HT1080 (cell line): ENCODE results near the gene FARS2. TPM values are rescaled to one million over a fixed set of nuclear protein-coding genes. Genes with fewer than 3 reads are reported as not detected.
"Not testable (repeated sequence)": the region's sequence is repeated elsewhere in the genome, so short reads cannot be mapped to it uniquely, and the experiment has no call there.

ENCODE experiments used
- DNase-seq: peaks from one replicate; pipeline ENCODE4 v3.0.0-alpha.2; 2015; ENCODE audit warnings: low read depth
- total RNA-seq: library from RNA; depleted of rRNA; stranded (reverse); fragments of >200 nt; shearing (Covaris generic); gene quantifications from 2 replicates; pipeline ENCODE4 v1.2.3, GENCODE V29; 2014

FARS2 gene
- total RNA-seq, 1 experiment from 2014 or later = 19.2 TPM

GRCh38 chr6:5529733-5530132 lies 268.4 kb downstream of the FARS2 start:
- DNase-seq = peak; percentile 14

GRCh38 chr6:5531161-5531560 lies 269.8 kb downstream of the FARS2 start:
- DNase-seq = no peak

DNA sequence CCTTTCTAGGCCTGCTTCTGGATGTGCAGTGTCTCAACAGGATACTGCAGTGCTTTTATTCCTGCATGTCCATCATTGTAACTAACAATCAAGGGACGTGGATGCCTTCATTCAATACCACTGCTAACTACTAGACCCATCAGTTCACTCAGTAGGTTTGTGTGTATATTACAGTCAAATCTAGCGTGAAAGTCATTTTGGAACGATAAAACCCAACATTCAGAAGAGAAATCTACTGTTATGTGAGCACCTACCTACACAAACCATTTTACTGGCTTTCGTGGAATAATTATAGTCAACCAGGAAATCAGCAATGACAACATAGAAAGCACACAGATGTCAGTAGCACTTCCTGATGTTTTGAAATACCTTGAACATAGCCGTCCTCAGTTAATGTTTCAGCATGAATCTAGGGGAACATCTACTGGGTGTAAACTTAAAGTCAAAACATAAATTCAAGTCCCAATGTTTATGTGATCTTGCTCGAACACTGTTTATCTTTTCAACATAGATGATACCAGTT lies 270.6 kb downstream of the FARS2 start:
- no peak for DNase-seq

DNA sequence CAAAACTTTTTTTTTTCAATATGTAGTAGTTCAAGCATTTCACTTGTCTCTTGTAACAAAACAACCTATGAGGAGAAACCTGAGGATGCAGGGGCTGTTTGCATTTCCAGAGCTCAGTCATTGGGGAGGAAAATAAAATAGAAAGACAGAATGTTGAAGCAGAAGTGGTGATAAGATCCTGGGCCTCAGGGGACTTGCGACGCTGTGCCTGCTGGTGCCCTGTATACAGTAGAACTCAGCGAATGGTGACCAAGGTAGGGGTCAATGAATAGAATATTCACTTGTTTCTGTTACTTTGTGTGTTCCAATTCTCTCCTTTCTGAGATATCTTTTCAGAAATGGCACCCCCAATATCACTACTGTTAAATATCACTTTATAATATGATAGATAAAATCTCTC lies 271.6 kb downstream of the FARS2 start:
- DNase-seq = no peak

DNA sequence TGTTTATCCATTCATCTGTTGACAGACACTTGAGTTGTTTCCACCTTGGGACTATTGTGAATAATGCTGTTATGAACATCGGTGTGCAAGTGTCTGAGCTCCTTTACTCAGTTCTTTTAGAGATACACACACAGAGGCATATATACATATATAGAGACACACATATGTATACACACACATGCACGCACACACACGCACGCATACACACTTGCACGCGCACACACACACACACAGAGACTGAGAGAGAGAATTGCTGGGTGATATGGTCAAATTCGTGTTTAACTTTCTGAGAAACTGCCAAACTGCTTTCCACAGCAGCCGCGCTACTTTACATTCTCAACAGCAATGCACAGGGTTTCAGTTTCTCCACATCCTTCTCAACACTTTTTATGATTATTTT lies 273.3 kb downstream of the FARS2 start:
- DNase-seq = no peak

- DNase-seq = no peak
These were observed 275.3 kb downstream of the FARS2 start for GRCh38 chr6:5536644-5537043.

GRCh38 chr6:5537132-5537531 lies 275.8 kb downstream of the FARS2 start:
- DNase-seq = no peak

- no peak for DNase-seq
These were observed 276.7 kb downstream of the FARS2 start for GRCh38 chr6:5537967-5538366.

DNA sequence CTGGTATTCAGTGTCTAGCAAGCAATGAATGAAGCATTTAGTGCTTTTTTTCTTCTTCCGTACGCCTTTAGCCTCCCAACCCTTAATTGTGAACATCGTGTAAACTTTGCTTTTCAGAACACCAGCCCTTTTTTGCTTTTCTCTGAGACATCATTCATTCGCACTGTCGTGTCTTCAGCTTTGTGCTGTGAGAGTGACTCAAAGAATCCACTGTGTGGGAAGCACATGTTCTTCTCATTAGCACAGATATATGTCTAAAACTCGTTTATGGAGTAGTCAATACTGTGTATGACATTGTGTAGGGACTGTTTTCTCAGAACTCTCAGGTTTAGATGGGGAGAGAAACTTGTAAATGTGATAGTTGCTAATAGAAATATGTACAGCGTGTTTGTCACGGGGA lies 279.1 kb downstream of the FARS2 start:
- DNase-seq = no peak

GRCh38 chr6:5541025-5541424 lies 279.7 kb downstream of the FARS2 start:
- DNase-seq = no peak

- peak; percentile 96 for DNase-seq
These were observed 280.6 kb downstream of the FARS2 start for GRCh38 chr6:5541751-5542432.

DNA sequence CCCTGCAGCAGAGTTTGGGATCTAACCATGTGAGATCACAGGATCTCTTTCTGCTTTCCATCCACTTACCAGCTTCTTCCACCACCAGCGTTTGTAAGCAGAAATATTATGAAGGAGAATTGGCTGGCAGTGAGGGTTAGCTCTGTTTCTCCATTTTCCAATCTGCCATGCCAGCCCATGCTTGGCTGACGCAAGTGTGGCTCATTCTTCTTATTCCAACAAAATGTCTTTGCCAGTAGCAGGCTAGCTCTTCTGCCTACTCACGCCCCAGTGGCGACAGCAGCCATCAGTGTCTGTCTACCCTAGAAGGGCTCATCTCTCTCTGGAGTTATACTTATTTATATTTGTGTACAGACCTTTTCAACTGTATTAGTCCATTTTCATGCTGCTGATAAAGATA lies 286.2 kb downstream of the FARS2 start:
- DNase-seq = no peak

GRCh38 chr6:5550631-5551030 lies 289.3 kb downstream of the FARS2 start:
- no peak for DNase-seq

GRCh38 chr6:5552243-5552642 lies 290.9 kb downstream of the FARS2 start:
- DNase-seq = no peak

GRCh38 chr6:5553767-5554166 lies 292.5 kb downstream of the FARS2 start:
- no peak for DNase-seq

DNA sequence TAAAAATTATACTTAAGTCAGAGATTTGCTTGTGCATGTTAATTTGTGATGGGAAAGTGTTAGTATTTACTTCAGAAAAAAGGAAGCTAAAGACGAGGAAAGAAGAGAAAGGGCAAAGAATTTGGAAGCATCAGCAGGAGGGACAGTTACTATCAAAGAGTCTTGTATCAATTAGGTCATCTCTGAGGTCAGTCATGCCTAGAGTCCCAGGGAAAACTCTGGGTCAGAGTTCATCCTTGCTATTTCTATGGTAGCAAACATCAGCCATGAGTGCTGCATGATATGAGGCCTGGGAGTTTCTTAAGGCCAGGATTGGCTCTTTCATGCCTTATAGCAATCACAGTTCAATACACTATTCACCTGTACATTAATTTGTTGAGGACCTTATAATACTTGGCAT lies 292.9 kb downstream of the FARS2 start:
- no peak for DNase-seq

DNA sequence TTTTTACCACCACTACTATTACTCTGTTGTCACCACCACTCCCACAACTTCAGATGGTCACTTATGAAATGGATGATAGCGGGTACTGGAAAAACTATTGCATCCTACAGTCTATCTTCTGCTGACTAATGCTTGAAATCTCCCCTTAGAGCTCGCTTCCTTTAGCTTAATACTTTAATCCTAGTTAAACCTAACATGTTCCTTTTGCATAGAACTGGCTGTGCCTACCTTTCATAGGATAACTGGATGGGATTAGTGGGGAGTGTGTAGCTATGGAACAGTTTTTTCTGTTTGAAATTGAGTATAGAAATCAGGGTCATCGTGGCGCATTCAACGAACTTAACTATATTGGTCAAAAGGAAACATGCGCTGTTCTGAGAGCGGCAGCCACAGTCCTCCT lies 294.7 kb downstream of the FARS2 start:
- DNase-seq = no peak

DNA sequence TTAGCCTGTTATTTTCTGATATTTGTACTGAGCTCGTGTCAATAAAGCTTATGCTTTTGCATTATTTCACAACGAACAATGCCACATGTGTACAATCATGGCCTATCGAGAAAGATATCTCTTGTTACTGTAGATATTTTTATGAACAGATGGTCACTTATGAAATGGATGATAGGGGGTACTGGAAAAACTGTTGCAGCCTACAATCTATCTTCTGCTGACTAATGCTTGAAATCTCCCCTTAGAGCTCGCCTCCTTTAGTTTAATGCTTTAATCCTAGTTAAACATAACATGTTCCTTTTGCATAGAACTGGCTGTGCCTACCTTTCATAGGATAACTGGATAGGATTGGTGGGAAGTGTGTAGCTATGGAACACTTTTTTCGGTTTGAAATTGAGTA lies 296.2 kb downstream of the FARS2 start:
- DNase-seq = no peak

GRCh38 chr6:5559651-5560050 lies 298.3 kb downstream of the FARS2 start:
- no peak for DNase-seq

DNA sequence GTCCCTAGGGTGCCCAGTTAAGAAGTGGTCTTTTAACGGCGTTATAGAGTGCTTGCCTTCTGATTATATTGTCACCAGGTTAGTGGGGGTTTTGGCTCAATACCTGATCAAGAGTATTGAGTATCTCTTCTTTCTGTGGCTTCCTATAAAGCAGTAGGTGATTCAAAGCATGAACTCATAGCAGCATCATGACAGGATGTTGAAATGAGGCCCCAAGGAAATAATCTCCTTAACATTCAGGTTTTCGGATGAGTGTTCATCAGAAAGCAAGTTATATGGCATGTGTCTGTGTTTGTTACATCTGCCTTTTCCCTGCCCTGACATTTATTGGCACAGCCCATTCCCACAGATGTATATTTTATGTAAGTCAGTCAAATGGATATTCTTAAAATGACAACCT lies 301.0 kb downstream of the FARS2 start:
- DNase-seq = peak; percentile 19

DNA sequence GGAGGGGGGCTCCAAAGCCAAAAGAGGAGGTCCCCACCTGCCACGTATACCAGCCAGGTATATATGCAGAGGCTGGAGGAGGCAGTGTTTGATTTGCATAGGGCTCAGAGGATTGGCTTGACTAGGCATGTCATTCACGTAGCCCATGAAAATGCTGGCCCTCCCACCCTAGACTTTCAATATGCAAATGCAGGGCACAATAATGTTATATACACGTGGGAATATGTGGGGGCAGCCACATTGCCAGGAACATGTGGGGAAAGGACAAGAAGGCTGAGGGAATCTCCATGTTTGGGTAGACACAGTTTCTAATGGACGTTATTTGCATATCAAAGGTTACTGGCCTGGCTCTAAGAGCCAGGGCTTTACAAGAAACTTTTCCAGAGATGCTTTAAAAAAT lies 301.8 kb downstream of the FARS2 start:
- DNase-seq = no peak

DNA sequence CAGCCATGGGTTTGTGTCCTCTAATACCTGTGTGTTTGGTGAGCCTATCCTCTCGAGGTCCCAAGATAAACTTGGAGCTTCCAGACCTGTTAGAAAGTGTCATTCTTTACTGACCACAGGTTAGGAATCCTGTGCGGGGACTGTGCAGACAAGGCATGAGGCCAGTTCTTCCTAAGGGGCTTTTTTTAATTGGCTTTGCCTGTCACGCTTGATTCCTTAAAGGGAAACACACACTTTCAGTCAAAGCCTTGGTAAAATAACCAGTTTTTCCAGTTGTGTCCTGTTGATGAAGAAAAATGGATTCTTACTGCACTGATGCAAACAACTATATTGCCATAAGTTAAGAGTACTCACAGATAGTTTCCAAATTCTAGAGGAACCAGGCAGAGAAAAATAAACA lies 303.4 kb downstream of the FARS2 start:
- not testable (repeated sequence) for DNase-seq

- DNase-seq = no peak
These were observed 304.7 kb downstream of the FARS2 start for GRCh38 chr6:5565971-5566370.

- DNase-seq = no peak
These were observed 305.4 kb downstream of the FARS2 start for GRCh38 chr6:5566718-5567117.
